GM18519 (cell line): ENCODE data around the gene TAAR5.
A peak's percentile ranks its signal among the peaks of the same experiment; 100 is the strongest.
"Not testable (repeated sequence)": the region's sequence is repeated elsewhere in the genome, so short reads cannot be mapped to it uniquely, and the experiment has no call there.

Source experiments
- ATAC-seq: cut with Tn5 transposase; IDR thresholded peaks from one replicate; pipeline ENCODE4 v1.9.1; 2021; ENCODE audit warnings: mild to moderate bottlenecking, moderate library complexity; ENCODE audit not compliant: unreplicated experiment, low FRiP score

The TAAR5 gene, protein sequence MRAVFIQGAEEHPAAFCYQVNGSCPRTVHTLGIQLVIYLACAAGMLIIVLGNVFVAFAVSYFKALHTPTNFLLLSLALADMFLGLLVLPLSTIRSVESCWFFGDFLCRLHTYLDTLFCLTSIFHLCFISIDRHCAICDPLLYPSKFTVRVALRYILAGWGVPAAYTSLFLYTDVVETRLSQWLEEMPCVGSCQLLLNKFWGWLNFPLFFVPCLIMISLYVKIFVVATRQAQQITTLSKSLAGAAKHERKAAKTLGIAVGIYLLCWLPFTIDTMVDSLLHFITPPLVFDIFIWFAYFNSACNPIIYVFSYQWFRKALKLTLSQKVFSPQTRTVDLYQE

DNA sequence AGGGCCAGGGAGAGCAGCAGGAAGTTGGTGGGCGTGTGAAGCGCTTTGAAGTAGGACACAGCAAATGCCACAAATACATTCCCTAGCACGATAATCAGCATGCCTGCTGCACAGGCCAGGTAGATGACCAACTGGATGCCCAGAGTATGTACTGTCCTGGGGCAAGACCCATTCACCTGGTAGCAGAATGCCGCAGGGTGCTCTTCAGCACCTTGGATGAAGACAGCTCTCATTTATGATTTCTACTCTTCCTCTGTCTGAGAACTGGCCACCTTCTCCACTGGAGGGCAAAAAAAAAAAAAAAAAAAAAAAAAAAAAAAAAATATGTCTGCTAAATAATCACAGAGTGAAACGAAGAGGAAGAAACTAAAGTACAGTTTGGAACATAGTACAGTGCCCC lies at the start of gene TAAR5:
Gene TAAR5, minus strand, starts transcription at position 288 of the 400 bp plus-strand sequence. Its CDS starts 55 bp downstream, at position 233.
- no peak for ATAC-seq

DNA sequence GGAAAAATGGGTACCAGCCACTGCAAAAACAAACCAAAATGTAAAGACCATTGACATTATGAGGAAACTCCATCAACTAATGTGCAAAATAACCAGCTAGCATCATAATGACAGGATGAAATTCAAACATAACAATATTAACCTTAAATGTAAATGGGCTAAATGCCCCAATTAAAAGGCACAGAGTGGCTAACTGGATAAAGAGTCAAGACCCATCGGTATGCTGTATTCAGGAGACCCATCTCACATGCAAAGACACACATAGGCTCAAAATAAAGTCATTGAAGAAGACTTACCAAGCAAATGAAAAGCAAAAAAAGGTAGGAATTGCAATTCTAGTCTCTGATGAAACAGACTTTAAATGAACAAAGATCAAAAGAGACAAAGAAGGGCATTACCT lies 47.6 kb upstream of the TAAR5 start:
- ATAC-seq, result not testable (repeated sequence)

DNA sequence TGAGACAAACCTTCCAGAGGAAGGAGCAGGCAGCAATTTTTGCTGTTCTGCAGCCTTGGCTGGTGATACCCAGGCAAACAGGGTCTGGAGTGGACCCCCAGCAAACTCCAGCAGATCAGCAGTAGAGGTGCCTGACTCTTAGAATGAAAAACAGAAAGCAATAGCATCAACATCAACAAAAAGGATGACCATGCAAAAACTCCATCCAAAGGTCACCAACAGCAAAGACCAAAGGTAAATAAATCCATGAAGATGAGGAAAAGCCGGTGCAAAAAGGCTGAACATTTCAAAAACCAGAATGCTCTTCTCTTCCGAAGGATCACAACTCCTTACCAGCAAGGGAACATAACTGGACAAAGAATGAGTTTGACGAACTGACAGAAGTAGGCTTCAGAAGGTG lies 46.4 kb upstream of the TAAR5 start:
- ATAC-seq, result not testable (repeated sequence)

DNA sequence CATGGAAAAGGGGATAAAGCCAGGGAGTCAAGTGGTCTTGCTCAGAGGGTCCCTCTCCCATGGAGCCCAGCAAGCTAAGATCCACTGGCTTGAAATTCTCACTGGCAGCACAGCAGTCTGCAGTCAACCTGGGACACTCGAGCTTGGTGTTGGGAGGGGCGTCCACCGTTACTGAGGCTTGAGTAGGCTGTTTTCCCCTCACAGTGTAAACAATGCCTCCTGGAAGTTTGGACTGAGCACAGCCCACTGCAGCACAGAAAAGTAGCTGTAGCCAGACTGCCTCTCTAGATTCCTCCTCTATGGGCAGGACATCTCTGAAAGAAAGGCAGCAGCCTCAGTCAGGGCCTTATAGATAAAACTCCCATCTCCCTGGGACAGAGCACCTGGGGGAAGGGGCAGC lies 45.7 kb upstream of the TAAR5 start:
- ATAC-seq, result not testable (repeated sequence)

DNA sequence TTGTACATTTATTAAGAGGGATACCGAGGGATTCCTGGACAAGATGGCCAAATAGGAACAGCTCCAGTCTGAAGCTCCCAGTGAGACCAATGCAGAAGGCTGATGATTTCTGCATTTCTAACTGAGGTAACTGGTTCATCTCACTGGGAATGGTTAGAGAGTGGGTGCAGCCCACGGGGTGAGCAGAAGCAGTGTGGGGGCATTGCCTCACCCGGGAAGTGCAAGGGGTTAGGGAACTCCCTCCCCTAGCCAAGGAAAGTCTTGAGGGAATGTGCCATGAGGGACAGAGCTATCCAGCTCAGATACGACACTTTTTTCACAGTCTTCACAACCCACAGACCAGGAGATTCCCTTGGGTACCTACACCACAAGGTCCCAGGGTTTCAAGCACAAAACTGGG lies 45.3 kb upstream of the TAAR5 start:
- ATAC-seq, result no peak

DNA sequence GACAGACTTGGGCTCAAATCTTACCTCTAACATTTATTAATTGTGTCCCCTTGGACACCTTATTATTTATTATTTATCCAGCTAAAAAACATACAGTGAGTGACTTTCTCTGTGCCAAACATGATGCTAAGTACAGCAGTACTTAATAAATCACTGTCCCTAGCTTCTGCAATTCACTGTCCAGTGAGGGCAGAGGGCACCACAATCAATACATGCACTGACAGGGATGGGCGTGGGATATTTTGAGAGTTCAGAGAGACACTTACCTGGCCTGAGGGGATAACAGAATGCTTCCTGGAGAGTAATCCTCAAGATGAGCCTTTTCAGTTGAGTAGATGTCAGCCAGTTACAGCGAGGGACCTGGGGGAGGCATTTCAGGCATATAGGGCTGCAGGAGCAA lies 43.8 kb upstream of the TAAR5 start:
- ATAC-seq, result no peak

DNA sequence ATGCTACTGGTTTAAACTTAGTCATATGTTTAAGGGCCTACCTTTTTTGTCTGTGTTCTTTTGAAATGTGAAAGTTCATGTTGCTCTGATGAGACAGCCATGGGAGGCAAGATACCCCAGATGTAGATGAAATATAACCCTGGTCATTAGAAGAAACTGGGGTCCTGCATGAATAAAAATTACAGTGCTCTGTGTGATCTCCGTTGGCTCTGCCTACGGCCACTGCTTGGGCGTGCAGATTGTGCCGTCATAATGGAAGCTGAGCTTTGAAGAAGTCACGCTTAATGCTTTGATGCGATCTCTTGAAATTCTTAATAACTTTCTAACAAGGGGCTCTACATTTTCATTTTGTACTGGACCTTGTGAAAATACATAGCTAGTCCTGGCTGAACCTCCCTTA lies 34.6 kb upstream of the TAAR5 start, which contains the start of gene TAAR2:
Gene TAAR2, minus strand, starts transcription at position 101 of the 400 bp plus-strand sequence. Its CDS starts 0 bp downstream, at position 101.
- no peak for ATAC-seq

DNA sequence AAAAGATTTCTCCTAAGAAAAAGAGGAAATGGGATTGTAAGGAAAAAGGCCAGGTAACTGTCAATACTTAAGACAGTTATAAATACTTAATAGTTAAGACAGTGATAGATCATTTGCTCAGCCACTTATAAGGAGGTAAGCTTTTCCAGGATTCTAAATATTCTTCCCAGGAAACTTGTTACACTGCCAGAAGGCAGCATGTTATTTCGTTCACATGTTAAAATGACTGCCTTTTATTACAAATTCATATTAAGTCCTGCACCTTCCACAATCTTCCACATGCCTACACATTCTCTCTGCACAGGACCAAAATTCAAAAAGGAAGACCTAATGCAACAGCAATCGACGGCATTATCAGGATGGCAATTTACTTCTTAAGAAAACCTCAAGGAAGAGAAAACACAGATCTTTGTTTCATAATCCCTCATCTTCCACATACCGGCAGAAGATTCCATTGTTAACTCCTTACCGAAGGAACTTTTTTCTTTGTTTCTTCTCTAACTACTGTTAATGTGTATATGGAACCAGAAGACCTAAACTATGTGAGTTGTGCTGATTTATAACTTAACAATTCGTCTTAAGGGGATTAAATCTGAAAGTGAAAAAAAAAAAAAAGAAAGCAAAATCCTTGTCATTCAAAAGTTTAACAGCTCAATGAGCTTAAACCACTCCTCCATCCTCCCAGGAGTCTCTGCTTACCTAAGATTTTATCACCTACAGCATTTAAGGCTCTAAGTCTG lies 33.7 kb upstream of the TAAR5 start:
- no peak for ATAC-seq

DNA sequence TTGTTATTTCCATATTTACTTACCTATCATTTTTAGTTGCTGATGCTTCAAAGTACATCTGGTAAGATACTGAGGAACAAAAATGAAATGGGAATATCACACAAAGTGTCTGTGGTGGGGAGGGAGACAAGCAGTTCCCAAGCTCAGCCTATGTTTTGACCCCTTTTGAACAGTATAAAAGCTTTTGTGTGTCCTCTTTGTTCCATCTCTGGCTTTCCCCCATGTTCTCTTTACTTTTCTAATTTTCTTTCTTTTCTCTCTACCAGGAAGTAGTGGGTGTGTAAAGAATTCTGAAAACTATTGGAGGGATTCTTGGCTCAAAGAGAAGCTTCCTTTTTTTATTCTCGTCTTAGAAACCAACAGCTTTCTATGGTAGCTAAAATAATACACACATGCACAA lies 27.1 kb upstream of the TAAR5 start:
- ATAC-seq, result no peak

DNA sequence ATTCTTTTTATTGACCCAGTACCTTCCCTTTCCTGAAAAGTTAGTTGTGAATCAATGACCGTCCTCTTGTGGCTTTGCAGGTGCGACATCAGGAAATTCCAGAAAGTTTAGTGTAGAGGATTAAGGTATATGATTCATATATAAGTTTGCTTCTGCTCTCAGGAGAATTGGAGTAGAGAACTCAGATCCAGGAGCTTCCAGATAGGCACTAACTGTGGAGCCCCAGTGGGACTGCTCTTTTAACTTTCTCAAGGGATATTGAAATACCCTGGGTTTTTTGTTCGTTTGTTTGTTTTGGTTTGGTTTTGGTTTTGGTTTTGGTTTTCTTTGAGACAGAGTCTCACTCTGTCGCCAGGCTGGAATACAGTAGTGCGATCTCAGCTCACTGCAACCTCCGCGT lies 25.0 kb upstream of the TAAR5 start:
- ATAC-seq, result no peak

DNA sequence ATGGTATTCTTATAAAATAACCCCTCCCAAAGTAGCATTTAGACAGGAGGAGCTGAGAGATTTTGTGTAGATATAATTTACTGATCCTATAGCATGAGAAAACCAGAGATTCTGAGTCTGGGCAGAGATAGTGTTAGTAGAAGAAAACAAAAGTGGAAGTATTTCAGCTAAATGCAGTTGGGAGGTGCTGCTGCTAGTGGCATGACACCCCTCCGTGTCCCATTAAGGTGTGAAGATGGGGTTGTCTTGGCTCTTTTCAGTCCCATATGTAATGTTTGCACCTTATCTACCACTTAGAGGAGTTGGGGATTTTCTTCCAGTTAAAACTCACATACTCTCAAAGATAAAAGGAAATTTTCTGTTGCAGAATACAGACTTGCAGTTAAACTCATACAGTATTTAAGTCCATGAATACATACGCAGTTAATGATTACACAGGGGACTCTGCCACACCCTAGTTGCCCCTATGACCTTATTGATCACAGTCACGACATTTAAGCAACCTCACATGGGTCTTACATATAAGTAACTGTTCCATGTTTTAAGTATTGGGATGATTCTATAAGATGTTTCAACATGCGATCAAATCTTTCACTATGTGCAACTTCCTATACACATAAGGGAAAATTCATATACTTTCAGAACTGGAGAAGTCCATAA lies 23.0 kb upstream of the TAAR5 start:
- ATAC-seq, result no peak

DNA sequence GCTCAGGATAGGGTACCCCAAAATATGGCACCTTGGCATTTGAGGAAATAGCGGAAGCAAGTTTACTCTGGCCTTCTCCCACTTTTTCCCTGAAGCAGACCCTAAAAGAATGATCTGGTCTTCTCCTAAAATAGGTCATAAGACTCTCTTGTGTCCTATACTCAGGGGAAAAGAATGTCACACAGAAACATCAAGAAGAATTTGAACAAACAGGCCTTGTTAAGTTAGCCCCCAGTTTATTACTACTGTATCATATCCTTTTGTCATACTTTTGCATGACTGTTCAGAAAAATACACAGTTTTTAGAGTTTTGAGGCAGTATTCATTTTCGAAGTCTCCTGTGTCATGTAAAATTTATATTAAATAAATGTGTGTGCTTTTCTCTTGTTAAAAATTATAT lies 22.1 kb upstream of the TAAR5 start:
- ATAC-seq, result no peak

DNA sequence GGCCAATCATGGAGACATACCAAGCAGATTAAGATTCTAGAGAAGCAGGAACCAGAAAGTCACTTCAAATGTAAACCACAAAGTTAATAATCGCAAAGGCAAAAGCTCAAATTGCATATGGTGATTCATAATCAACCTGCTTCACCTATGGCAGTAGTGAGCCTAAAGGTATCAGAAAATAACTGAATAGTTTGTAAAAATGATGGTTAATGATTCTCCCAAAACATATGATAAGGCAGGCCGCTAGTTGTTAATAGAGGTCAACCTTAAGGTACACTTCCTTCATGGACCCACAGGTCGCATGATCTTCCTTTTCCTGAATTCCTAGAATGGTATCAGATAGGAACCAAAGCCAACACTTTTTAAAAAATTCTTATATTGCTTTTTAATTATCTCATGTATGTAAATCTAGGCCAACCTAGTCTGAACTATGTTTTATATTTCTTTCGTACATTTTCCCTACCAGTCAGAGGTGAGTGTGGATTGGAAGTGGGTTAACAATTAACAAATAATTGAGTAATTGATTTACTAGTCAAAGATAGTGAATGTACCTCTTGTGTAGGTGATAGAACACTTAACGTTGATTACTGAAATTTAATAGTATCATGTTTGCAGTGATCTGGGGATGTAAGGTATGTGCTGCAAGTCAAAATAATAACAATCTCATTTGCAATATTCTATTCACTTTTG lies 18.1 kb upstream of the TAAR5 start:
- no peak for ATAC-seq

DNA sequence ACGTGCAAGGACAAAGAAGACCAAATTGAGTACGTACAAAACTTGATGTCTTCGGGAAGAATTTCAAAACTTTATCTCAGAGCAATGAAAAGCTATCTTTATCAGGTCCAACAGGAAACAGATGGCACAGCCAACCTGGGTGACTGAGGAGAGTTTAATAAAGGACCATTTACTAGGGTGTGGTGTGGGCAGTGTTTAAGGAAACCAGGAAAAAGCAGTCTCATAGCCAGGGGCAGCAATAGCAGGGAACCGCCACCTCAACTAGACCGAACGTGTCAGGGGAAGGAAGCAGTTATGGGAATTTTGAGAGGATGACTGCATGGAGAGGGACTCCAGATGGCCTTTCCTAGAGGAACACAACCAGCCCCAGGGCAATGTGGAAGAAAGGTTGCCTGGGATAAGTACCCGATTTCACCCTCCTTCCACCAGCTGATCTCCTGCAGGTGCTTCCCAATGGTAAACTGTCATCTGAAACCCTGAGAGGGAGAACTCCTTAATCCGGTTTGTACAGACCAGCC lies 15.2 kb upstream of the TAAR5 start:
- no peak for ATAC-seq

DNA sequence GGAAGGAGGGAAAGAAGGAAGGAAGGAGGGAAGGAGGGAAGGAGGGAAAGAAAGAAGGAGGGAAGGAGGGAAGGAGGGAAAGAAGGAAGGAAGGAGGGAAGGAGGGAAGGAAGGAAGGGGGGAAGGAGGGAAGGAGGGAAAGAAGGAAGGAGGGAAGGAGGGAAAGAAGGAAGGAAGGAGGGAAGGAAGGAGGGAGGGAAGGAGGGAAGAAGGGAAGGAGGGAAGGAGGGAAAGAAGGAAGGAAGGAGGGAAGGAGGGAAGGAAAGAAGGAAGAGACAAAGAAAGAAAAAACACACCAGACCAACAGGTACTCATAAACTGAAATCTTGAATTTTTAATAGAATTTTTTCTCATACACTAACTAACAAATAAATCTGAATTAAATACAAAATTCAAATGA lies 11.4 kb upstream of the TAAR5 start:
- not testable (repeated sequence) for ATAC-seq

DNA sequence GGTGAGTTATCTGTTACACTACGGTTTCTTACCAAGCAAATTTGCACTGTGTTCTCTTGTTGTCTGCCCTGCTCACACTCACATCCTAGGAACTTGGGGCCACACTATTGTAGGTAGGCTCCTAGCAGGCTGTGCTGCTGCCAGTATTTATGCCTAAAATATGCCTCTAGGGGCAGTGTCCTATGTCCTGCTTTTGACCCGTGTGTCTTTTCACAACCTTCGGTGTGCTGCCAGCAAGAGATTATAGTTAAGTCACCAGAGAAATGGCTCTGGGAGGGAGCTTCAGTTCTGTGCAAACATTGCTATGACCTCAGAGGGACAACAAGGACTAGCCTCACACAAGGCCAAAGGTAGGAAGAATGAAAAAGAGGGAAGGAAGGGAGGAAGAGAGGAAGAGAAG lies 8.9 kb upstream of the TAAR5 start:
- ATAC-seq, result peak; percentile 80

DNA sequence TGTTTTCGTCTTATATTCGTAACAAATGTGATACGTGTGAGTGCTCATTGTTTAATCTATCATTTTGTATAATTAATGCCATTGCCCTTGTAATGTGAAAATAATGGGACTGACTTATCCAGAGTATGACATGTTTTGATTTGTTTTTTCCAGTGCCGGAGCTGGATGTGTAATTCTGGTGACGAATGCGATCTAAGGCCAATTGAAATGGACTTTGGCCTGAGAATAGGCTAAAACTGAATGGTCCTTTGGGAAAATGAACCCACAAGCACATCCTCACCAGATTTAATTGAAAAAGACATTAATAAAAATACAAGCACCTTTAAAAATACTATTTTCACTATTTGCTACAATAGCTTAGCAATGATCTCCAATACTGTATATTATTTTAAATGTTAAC lies 6.7 kb upstream of the TAAR5 start:
- no peak for ATAC-seq

DNA sequence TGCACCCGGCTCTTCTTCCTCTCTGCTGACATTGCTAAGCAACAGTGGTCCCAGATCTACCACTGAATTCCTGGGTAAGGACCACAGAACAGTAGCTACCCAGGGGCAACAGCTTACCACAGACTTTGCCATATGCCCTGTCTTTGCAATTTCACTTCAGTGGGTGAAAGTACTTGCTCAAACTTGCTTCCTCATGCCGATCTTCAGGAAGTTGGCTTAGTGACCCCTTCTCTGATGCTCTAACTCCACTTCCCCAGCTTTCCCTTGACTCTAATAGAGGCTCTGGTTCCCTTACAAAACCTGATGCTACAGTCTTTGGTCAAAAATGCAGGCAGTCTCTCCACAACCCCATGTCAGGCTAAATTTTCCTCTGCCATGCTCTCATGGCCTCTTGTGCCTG lies 3.3 kb upstream of the TAAR5 start:
- ATAC-seq, result no peak

DNA sequence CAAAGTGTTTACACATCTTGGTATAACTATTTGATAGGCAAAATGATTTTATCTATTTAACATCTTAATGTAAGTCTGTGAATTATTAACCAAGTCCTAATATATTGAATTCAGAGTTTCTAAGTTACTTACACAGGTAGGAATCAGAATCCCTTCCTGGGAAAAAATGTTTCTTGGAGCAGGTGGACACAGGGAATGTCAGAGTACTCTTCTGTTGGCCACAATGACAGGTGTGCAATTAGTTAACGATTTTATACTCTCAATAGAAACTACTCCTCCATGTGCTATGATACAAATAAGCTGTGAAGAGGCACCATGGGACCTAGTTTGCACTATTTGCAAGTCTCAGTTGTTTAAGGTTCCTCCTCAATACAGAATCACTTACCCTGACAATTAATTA lies 821 bp upstream of the TAAR5 start:
- no peak for ATAC-seq

DNA sequence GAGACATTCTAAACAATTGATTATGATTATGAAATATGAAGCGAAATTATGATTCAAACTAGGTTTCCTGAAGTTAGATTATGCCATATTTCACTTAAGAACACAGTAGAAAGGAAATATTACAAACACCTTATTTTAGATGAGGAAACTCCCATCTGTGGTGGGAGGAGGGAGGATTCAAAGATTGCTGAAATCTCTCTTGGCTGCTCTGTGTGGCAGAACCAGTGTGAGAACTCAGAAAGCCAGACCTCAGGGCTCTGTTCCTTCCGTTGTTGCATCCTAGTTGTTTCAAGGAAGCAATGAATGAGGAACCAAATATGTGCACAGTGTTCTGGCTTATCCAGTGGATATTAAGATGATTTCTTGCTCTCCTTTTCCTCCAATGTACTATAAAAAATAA lies 2.1 kb downstream of the TAAR5 start:
- no peak for ATAC-seq

DNA sequence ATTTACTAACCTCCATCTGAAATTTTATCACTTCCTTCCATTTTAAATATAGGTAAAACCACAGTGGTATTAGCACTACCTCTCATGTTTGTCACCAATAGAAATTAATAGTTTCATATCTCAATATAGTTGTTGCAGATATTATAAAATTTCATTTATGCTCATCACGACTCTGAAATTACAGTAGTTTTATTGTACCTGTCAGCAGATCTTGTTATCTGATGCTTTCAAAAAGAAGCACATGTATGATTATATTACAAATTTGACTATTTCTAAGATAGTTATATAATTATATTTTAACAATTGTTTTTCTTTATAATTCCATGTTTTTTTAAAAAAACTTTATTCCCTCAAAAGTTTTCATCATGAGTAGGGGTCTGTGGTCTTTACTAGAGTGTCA lies 4.8 kb downstream of the TAAR5 start:
- ATAC-seq, result no peak
